HEK293T (cell line): Measurements from ENCODE around the gene SEL1L3.

Experiments
- CTCF ChIA-PET: fragments of 350-600 bp; formaldehyde crosslinking; extraction: SDS; loops from one replicate; lab custom pipeline; 2021; ENCODE audit warnings: antibody characterized with exemption, inconsistent platforms; lab: Yijun Ruan, JAX
- POLR2A ChIA-PET: fragments of 350-600 bp; formaldehyde crosslinking; extraction: SDS; loops from one replicate; lab custom pipeline; 2020; ENCODE audit warnings: antibody characterized with exemption, inconsistent platforms; lab: Yijun Ruan, JAX
- DNase-seq: peaks from one replicate; pipeline ENCODE4 v3.0.0; 2012; ENCODE audit warnings: mixed read lengths; ENCODE audit errors: extremely low spot score
- ARNT ChIP-seq: fragments of 450-650 bp; IDR thresholded peaks from 2 replicates; pipeline ENCODE4 v1.6.1; 2017; ENCODE audit warnings: mild to moderate bottlenecking
- BHLHE40 ChIP-seq: fragments of 450-650 bp; IDR thresholded peaks from 2 replicates; pipeline ENCODE4 v1.6.1; 2016; ENCODE audit warnings: mild to moderate bottlenecking, moderate library complexity, borderline replicate concordance
- CTBP1 ChIP-seq: fragments of 450-650 bp; IDR thresholded peaks from 2 replicates; pipeline ENCODE4 v1.6.1; 2016; ENCODE audit warnings: borderline replicate concordance
- ELF4 ChIP-seq: fragments of 450-650 bp; IDR thresholded peaks from 2 replicates; pipeline ENCODE4 v1.6.1; 2017; ENCODE audit warnings: antibody characterized with exemption
- FOXA1 ChIP-seq: fragments of 450-650 bp; IDR thresholded peaks from 2 replicates; pipeline ENCODE4 v1.6.1; 2016; ENCODE audit warnings: mild to moderate bottlenecking
- FOXK2 ChIP-seq: fragments of 450-650 bp; IDR thresholded peaks from 2 replicates; pipeline ENCODE4 v1.6.1; 2016; ENCODE audit warnings: mild to moderate bottlenecking
- FOXM1 ChIP-seq: fragments of 450-650 bp; IDR thresholded peaks from 2 replicates; pipeline ENCODE4 v1.6.1; 2017; ENCODE audit warnings: mild to moderate bottlenecking, borderline replicate concordance
- HDGF ChIP-seq: fragments of 450-650 bp; IDR thresholded peaks from 2 replicates; pipeline ENCODE4 v1.6.1; 2017; ENCODE audit warnings: antibody characterized with exemption, borderline replicate concordance
- L3MBTL2 ChIP-seq: fragments of 450-650 bp; conservative IDR thresholded peaks from 2 replicates; pipeline ENCODE4 v1.6.1; 2016; ENCODE audit warnings: mild to moderate bottlenecking
- LEF1 ChIP-seq: fragments of 450-650 bp; IDR thresholded peaks from 2 replicates; pipeline ENCODE4 v1.6.1; 2017; ENCODE audit warnings: mild to moderate bottlenecking, borderline replicate concordance
- NFRKB ChIP-seq: fragments of 450-650 bp; IDR thresholded peaks from 2 replicates; pipeline ENCODE4 v1.6.1; 2016; ENCODE audit warnings: mild to moderate bottlenecking, moderate library complexity
- PKNOX1 ChIP-seq: fragments of 450-650 bp; IDR thresholded peaks from 2 replicates; pipeline ENCODE4 v1.6.1; 2016
- SP1 ChIP-seq: fragments of 450-650 bp; IDR thresholded peaks from 2 replicates; pipeline ENCODE4 v1.6.1; 2017
- SUZ12 ChIP-seq: fragments of 450-650 bp; IDR thresholded peaks from 2 replicates; pipeline ENCODE4 v1.6.1; 2016; ENCODE audit warnings: mild to moderate bottlenecking
- TARDBP ChIP-seq: fragments of 450-650 bp; IDR thresholded peaks from 2 replicates; pipeline ENCODE4 v1.6.1; 2016
- ZNF384 ChIP-seq: fragments of 450-650 bp; IDR thresholded peaks from 2 replicates; pipeline ENCODE4 v1.6.1; 2016

SEL1L3 gene

GRCh38 chr4:25845841-25846653, 16.7 kb downstream of the SEL1L3 start:
- ChIA-PET CTCF (no interaction called here), POLR2A (no interaction called here)
- TF ChIP-seq SUZ12 (no peak), HDGF (no peak), TARDBP (no peak), L3MBTL2 (no peak), FOXA1 (no peak), ARNT (no peak), PKNOX1 (no peak), FOXK2 (no peak), ZNF384 (no peak), SP1 (no peak), BHLHE40 (no peak), NFRKB (no peak), LEF1 (no peak), FOXM1 (no peak), CTBP1 (no peak), ELF4 (no peak)
- DNase-seq: no peak

GRCh38 chr4:25844961-25845712, 17.7 kb downstream of the SEL1L3 start:
- no peak for DNase-seq
- ChIA-PET POLR2A (no interaction called here), CTCF (no interaction called here)
- TF ChIP-seq NFRKB: no peak
- TF ChIP-seq FOXM1: no peak
- TF ChIP-seq FOXA1: no peak
- no peak for TF ChIP-seq ELF4
- no peak for TF ChIP-seq LEF1
- TF ChIP-seq FOXK2: no peak
- TF ChIP-seq ARNT: no peak
- TF ChIP-seq SP1: no peak
- no peak for TF ChIP-seq HDGF
- no peak for TF ChIP-seq ZNF384
- no peak for TF ChIP-seq TARDBP
- TF ChIP-seq SUZ12: no peak
- no peak for TF ChIP-seq PKNOX1
- TF ChIP-seq BHLHE40: no peak

- ChIA-PET POLR2A (no interaction called here), CTCF (no interaction called here)
- no peak for DNase-seq
- TF ChIP-seq ELF4 (no peak), FOXA1 (no peak), HDGF (no peak), FOXK2 (no peak), ZNF384 (no peak), SP1 (no peak)
Observed at GRCh38 chr4:25843340-25844097, 19.3 kb downstream of the SEL1L3 start.

GRCh38 chr4:25842229-25842845, 20.5 kb downstream of the SEL1L3 start:
- no peak for DNase-seq
- CTCF ChIA-PET: interaction anchor here (1.5 kb wide), 1 partner anchor 75 kb away, joined by 3 read pairs; no protein-coding TSS in a partner anchor

More at GRCh38 chr4:25842229-25842845, 20.5 kb downstream of the SEL1L3 start:
- TF ChIP-seq NFRKB (no peak), FOXK2 (no peak), LEF1 (no peak), FOXM1 (no peak), BHLHE40 (no peak), L3MBTL2 (no peak), FOXA1 (no peak), TARDBP (no peak), HDGF (no peak), SUZ12 (no peak), ZNF384 (no peak), ARNT (no peak), SP1 (no peak), ELF4 (no peak), PKNOX1 (no peak), CTBP1 (no peak)
- POLR2A ChIA-PET: no interaction called here
